Osteocyte (in vitro differentiated cells): ENCODE data around the gene TPPP. TPM values are rescaled to one million over a fixed set of nuclear protein-coding genes. Genes with fewer than 3 reads are reported as not detected.

ENCODE experiments used
- DNase-seq: peaks from one replicate; pipeline ENCODE4 v3.0.0; 2021; ENCODE audit warnings: mixed read lengths; ENCODE audit not compliant: unreplicated experiment; ENCODE audit errors: extremely low spot score
- H3K27ac Mint-ChIP-seq: one replicate; pipeline ENCODE4 v1.8.0; 2021; ENCODE audit warnings: mild to moderate bottlenecking, mixed read lengths; ENCODE audit not compliant: unreplicated experiment
- H3K27me3 Mint-ChIP-seq: one replicate; pipeline ENCODE4 v1.8.0; 2021; ENCODE audit warnings: mixed read lengths; ENCODE audit not compliant: unreplicated experiment
- H3K36me3 Mint-ChIP-seq: one replicate; pipeline ENCODE4 v1.8.0; 2021; ENCODE audit warnings: mixed read lengths; ENCODE audit not compliant: unreplicated experiment
- H3K4me1 Mint-ChIP-seq: one replicate; pipeline ENCODE4 v1.8.0; 2021; ENCODE audit warnings: mixed read lengths; ENCODE audit not compliant: unreplicated experiment
- H3K4me3 Mint-ChIP-seq: one replicate; pipeline ENCODE4 v1.8.0; 2021; ENCODE audit warnings: mild to moderate bottlenecking, moderate library complexity, mixed read lengths; ENCODE audit not compliant: unreplicated experiment
- H3K9me3 Mint-ChIP-seq: one replicate; pipeline ENCODE4 v1.8.0; 2021; ENCODE audit warnings: mixed read lengths; ENCODE audit not compliant: unreplicated experiment
- total RNA-seq: library from RNA; stranded (reverse); gene quantifications from 2 replicates; pipeline ENCODE4 v1.2.1, GENCODE V29; 2021
- TF ChIP-seq, protein P1 (sequence below): fragments of 200-600 bp; sonication (generic); IDR thresholded peaks from 2 replicates; pipeline ENCODE4 v1.5.0; 2021; ENCODE audit warnings: antibody characterized with exemption, mild to moderate bottlenecking, moderate library complexity

TPPP gene
- total RNA-seq, 1 donor from 2014 or later: 0.16 TPM

DNA sequence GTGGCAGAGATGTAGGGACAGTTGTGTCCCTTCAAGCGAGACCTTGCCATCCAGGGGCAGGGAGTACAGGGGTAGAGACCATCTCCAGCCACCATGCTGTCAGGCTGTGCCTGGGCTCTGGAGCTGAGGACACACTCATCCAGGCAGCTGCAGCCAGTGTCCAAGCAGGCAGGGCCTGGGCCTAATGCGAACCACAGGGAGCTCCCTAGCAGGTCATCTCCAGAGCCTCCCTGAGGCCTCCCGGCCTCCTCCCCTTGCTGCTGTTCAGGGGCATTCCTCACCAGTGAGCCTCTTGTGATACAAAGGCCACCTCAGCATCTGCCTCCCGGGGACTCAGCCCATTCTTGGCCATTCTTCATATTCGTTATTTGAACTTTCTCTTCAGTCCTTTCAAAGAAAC, 35.0 kb downstream of the TPPP start:
- TF ChIP-seq, protein P1, sequence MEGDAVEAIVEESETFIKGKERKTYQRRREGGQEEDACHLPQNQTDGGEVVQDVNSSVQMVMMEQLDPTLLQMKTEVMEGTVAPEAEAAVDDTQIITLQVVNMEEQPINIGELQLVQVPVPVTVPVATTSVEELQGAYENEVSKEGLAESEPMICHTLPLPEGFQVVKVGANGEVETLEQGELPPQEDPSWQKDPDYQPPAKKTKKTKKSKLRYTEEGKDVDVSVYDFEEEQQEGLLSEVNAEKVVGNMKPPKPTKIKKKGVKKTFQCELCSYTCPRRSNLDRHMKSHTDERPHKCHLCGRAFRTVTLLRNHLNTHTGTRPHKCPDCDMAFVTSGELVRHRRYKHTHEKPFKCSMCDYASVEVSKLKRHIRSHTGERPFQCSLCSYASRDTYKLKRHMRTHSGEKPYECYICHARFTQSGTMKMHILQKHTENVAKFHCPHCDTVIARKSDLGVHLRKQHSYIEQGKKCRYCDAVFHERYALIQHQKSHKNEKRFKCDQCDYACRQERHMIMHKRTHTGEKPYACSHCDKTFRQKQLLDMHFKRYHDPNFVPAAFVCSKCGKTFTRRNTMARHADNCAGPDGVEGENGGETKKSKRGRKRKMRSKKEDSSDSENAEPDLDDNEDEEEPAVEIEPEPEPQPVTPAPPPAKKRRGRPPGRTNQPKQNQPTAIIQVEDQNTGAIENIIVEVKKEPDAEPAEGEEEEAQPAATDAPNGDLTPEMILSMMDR: no peak
- Mint-ChIP-seq H3K36me3 (peaks cover 26% of the 10 kb centered on the region), H3K4me3 (no peak overlapping the region), H3K27ac (no peak overlapping the region), H3K27me3 (no peaks in the 10 kb centered on the region), H3K4me1 (no peaks in the 10 kb centered on the region), H3K9me3 (no peaks in the 10 kb centered on the region)
- no peak for DNase-seq

DNA sequence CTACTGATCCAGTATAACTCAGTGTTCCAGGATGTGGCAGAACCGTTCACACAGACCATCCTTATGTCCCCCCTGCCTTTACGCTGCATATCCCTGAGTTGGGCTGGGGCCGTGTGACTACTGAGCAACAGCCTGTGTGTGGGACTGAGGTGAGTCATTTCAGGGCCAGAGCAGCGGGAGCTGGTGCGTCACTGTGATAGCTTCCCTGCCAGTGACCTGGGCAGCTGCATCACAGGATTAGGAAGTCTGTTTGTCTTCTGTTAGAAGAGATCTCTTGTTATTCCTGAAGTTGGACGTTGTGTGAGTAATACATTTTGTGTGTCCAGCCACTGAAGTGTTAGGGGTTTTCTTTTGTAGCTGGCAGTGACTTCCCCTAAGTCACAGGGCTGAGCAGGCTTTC, 35.6 kb downstream of the TPPP start:
- peaks cover 26% of the 10 kb centered on the region for H3K36me3 Mint-ChIP-seq
- TF ChIP-seq, protein P1: no peak
- H3K27ac Mint-ChIP-seq: no peak overlapping the region
- no peak overlapping the region for H3K4me3 Mint-ChIP-seq
- DNase-seq: no peak
- no peaks in the 10 kb centered on the region for H3K9me3 Mint-ChIP-seq
- no peaks in the 10 kb centered on the region for H3K27me3 Mint-ChIP-seq
- no peaks in the 10 kb centered on the region for H3K4me1 Mint-ChIP-seq

- Mint-ChIP-seq H3K4me3 (no peak overlapping the region), H3K27me3 (no peaks in the 10 kb centered on the region), H3K9me3 (no peaks in the 10 kb centered on the region), H3K4me1 (no peaks in the 10 kb centered on the region), H3K27ac (no peak overlapping the region), H3K36me3 (peaks cover 20% of the 10 kb centered on the region)
- TF ChIP-seq, protein P1: no peak
- DNase-seq: no peak
These were observed 37.7 kb downstream of the TPPP start for GRCh38 chr5:655406-655805.

DNA sequence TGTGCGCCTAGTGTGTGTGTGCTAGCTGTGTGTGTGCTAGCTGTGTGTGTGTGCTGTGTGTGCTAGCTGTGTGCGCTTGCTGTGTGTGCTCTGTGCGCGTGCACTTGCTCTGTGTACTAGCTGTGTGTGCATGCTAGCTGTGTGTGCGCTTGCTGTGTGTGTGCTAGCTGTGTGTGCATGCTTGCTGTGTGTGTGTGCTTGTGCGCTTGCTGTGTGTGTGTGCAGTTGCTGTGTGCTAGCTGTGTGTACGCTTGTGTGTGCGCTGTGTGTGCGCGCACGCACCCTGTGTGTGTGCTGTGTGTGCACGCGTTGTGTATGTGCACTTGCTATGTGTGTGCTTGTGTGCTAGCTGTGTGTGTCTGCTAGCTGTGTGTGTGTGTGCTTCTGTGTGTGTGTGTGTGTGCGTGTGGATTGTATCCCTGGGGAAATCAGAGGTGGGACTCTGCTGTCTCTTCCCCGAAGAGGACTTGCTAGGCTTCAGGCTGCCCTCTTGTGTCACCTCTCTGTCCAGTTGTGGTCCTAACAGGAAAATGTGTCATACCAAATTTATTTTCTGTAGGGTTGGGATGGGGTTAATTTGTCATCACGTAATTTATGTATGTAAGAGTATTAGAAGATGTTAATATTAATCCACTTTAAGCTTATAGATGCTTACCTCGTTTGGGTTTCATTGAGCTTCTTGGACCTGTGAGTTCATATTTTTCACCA, 38.9 kb downstream of the TPPP start:
- no peak overlapping the region for H3K27ac Mint-ChIP-seq
- H3K27me3 Mint-ChIP-seq: no peaks in the 10 kb centered on the region
- no peaks in the 10 kb centered on the region for H3K4me1 Mint-ChIP-seq
- peaks cover 12% of the 10 kb centered on the region for H3K36me3 Mint-ChIP-seq
- H3K9me3 Mint-ChIP-seq: no peaks in the 10 kb centered on the region
- no peak overlapping the region for H3K4me3 Mint-ChIP-seq
- TF ChIP-seq, protein P1: no peak
- no peak for DNase-seq

- Mint-ChIP-seq H3K27me3 (no peaks in the 10 kb centered on the region), H3K27ac (no peak overlapping the region), H3K36me3 (peaks cover 6% of the 10 kb centered on the region), H3K4me3 (no peak overlapping the region), H3K9me3 (no peaks in the 10 kb centered on the region), H3K4me1 (no peaks in the 10 kb centered on the region)
- TF ChIP-seq, protein P1: no peak
- DNase-seq: no peak
These were observed 40.3 kb downstream of the TPPP start for GRCh38 chr5:652773-653350.
